ENCODE results near the gene RBM19.

Gene RBM19

GRCh38 chr12:113880988-113881962, 84.8 kb downstream of the RBM19 start:
- no peak for TF ChIP-seq CTCF (conservative IDR thresholded peaks at IDR 0.05; ENCODE audit: low read length)
- H3K4me3 ChIP-seq (ENCODE audit: low read length): no peak overlapping the region
- peak; percentile 30 for DNase-seq (ENCODE audit: low read depth)

- no peak for TF ChIP-seq CTCF (conservative IDR thresholded peaks at IDR 0.05; ENCODE audit: low read length)
- H3K4me3 ChIP-seq (ENCODE audit: low read length): no peak overlapping the region
- no peak for DNase-seq (ENCODE audit: low read depth)
Measured at GRCh38 chr12:113880326-113880725, 85.8 kb downstream of the RBM19 start.

GRCh38 chr12:113879658-113880057, 86.5 kb downstream of the RBM19 start:
- TF ChIP-seq CTCF (conservative IDR thresholded peaks at IDR 0.05; ENCODE audit: low read length): no peak
- no peak for DNase-seq (ENCODE audit: low read depth)
- H3K4me3 ChIP-seq (ENCODE audit: low read length): no peak overlapping the region

GRCh38 chr12:113877607-113878006, 88.5 kb downstream of the RBM19 start:
- no peak for TF ChIP-seq CTCF (conservative IDR thresholded peaks at IDR 0.05; ENCODE audit: low read length)
- H3K4me3 ChIP-seq (ENCODE audit: low read length): no peak overlapping the region
- no peak for DNase-seq (ENCODE audit: low read depth)

GRCh38 chr12:113876160-113876559, 90.0 kb downstream of the RBM19 start:
- no peak for TF ChIP-seq CTCF (conservative IDR thresholded peaks at IDR 0.05; ENCODE audit: low read length)
- no peak overlapping the region for H3K4me3 ChIP-seq (ENCODE audit: low read length)
- no peak for DNase-seq (ENCODE audit: low read depth)

GRCh38 chr12:113875691-113876090, 90.4 kb downstream of the RBM19 start:
- no peak for TF ChIP-seq CTCF (conservative IDR thresholded peaks at IDR 0.05; ENCODE audit: low read length)
- H3K4me3 ChIP-seq (ENCODE audit: low read length): no peak overlapping the region
- DNase-seq (ENCODE audit: low read depth): no peak

GRCh38 chr12:113874999-113875561, 91.0 kb downstream of the RBM19 start:
- no peak for DNase-seq (ENCODE audit: low read depth)
- H3K4me3 ChIP-seq (ENCODE audit: low read length): no peak overlapping the region
- TF ChIP-seq CTCF (conservative IDR thresholded peaks at IDR 0.05; ENCODE audit: low read length): no peak

Data from AG10803 (cell line).